ENCODE results near the gene HES7. TPM values are rescaled to one million over a fixed set of nuclear protein-coding genes. Genes with fewer than 3 reads are reported as not detected.

HES7 gene
- total RNA-seq, 2 experiments from 2014 or later, result 1.2 TPM

GRCh38 chr17:8133941-8134340 lies 10.0 kb upstream of the HES7 start:
- Mint-ChIP-seq H3K4me3 (no peak overlapping the region), H3K27me3 (peaks cover 20% of the 10 kb centered on the region), H3K4me1 (peaks cover 2% of the 10 kb centered on the region), H3K9me3 (ENCODE audit: low read depth) (no peaks in the 10 kb centered on the region), H3K27ac (no peak overlapping the region), H3K36me3 (no peaks in the 10 kb centered on the region)
- no peak for DNase-seq
- no peak for ATAC-seq
- CTCF ChIA-PET, result interaction anchor here (0.8 to 2.0 kb wide), 6 partner anchors 17 to 75 kb away, joined by 3 to 5 read pairs (median 4); no protein-coding TSS in a partner anchor

- no peak for DNase-seq
- Mint-ChIP-seq H3K4me3 (no peak overlapping the region), H3K36me3 (no peaks in the 10 kb centered on the region), H3K4me1 (peaks cover 2% of the 10 kb centered on the region), H3K27me3 (peaks cover 20% of the 10 kb centered on the region), H3K9me3 (ENCODE audit: low read depth) (no peaks in the 10 kb centered on the region), H3K27ac (no peak overlapping the region)
- CTCF ChIA-PET, result interaction anchor here (0.7 to 2.0 kb wide), 5 partner anchors 23 to 74 kb away, joined by 3 to 5 read pairs (median 3); no protein-coding TSS in a partner anchor
- ATAC-seq, result no peak
Observed at GRCh38 chr17:8133399-8133798, 9.5 kb upstream of the HES7 start.

GRCh38 chr17:8131844-8132441 lies 8.0 kb upstream of the HES7 start:
- no peak for DNase-seq
- CTCF ChIA-PET, result interaction anchor here (1.1 to 2.0 kb wide), 4 partner anchors 21 to 56 kb away, joined by 3 to 5 read pairs (median 4); no protein-coding TSS in a partner anchor
- peaks cover 24% of the 10 kb centered on the region for H3K27me3 Mint-ChIP-seq
- no peak overlapping the region for H3K4me3 Mint-ChIP-seq
- no peaks in the 10 kb centered on the region for H3K36me3 Mint-ChIP-seq
- no peak overlapping the region for H3K27ac Mint-ChIP-seq
- no peaks in the 10 kb centered on the region for H3K9me3 Mint-ChIP-seq (ENCODE audit: low read depth)
- H3K4me1 Mint-ChIP-seq, result peaks cover 6% of the 10 kb centered on the region
- ATAC-seq, result peak; percentile 42

- H3K36me3 Mint-ChIP-seq, result no peaks in the 10 kb centered on the region
- no peaks in the 10 kb centered on the region for H3K9me3 Mint-ChIP-seq (ENCODE audit: low read depth)
- H3K4me3 Mint-ChIP-seq, result no peak overlapping the region
- DNase-seq (no peak), ATAC-seq (no peak)
- H3K27me3 Mint-ChIP-seq, result peaks cover 41% of the 10 kb centered on the region
- H3K4me1 Mint-ChIP-seq, result peaks cover 37% of the 10 kb centered on the region
- no peak overlapping the region for H3K27ac Mint-ChIP-seq
- CTCF ChIA-PET, result interaction anchor here (1.8 kb wide), 1 partner anchor 11 kb away, joined by 5 read pairs; no protein-coding TSS in a partner anchor
Observed at GRCh38 chr17:8128125-8128784, 4.3 kb upstream of the HES7 start.

- peak; percentile 52 for ATAC-seq
- Mint-ChIP-seq H3K4me1 (peaks cover 47% of the 10 kb centered on the region), H3K9me3 (ENCODE audit: low read depth) (no peaks in the 10 kb centered on the region), H3K27ac (peak overlapping the region; percentile 74), H3K36me3 (no peaks in the 10 kb centered on the region), H3K27me3 (peaks cover 48% of the 10 kb centered on the region), H3K4me3 (peak overlapping the region; percentile 95)
- CTCF ChIA-PET, result interaction anchor here (0.8 to 2.1 kb wide), 9 partner anchors 7 to 123 kb away, joined by 3 to 25 read pairs (median 3); partner anchors contain the start of gene PFAS
- DNase-seq, result peak; percentile 62
Observed at GRCh38 chr17:8126491-8127066, 2.7 kb upstream of the HES7 start.

GRCh38 chr17:8125947-8126490 lies 2.1 kb upstream of the HES7 start:
- H3K4me1 Mint-ChIP-seq, result peaks cover 49% of the 10 kb centered on the region
- no peaks in the 10 kb centered on the region for H3K9me3 Mint-ChIP-seq (ENCODE audit: low read depth)
- no peak for ATAC-seq
- H3K27me3 Mint-ChIP-seq, result peaks cover 46% of the 10 kb centered on the region
- DNase-seq, result peak; percentile 57
- peak overlapping the region; percentile 95 for H3K4me3 Mint-ChIP-seq
- H3K27ac Mint-ChIP-seq, result peak overlapping the region; percentile 80
- no peaks in the 10 kb centered on the region for H3K36me3 Mint-ChIP-seq
- CTCF ChIA-PET, result interaction anchor here (0.9 to 2.1 kb wide), 4 partner anchors 12 to 32 kb away, joined by 3 to 25 read pairs (median 6); no protein-coding TSS in a partner anchor

- H3K4me1 Mint-ChIP-seq, result peaks cover 56% of the 10 kb centered on the region
- CTCF ChIA-PET, result interaction anchor here (1.7 to 4.0 kb wide), 6 partner anchors 12 to 61 kb away, joined by 6 to 30 read pairs (median 14); no protein-coding TSS in a partner anchor
- no peaks in the 10 kb centered on the region for H3K9me3 Mint-ChIP-seq (ENCODE audit: low read depth)
- H3K36me3 Mint-ChIP-seq, result no peaks in the 10 kb centered on the region
- H3K4me3 Mint-ChIP-seq, result peak overlapping the region; percentile 95
- peaks cover 46% of the 10 kb centered on the region for H3K27me3 Mint-ChIP-seq
- peak overlapping the region; percentile 80 for H3K27ac Mint-ChIP-seq
- DNase-seq (peak; percentile 92), ATAC-seq (peak; percentile 24)
Observed at GRCh38 chr17:8125154-8125946, 1.4 kb upstream of the HES7 start.

- H3K36me3 Mint-ChIP-seq, result no peaks in the 10 kb centered on the region
- peak overlapping the region; percentile 95 for H3K4me3 Mint-ChIP-seq
- peaks cover 64% of the 10 kb centered on the region for H3K4me1 Mint-ChIP-seq
- peaks cover 39% of the 10 kb centered on the region for H3K27me3 Mint-ChIP-seq
- H3K27ac Mint-ChIP-seq, result peak overlapping the region; percentile 62
- H3K9me3 Mint-ChIP-seq (ENCODE audit: low read depth), result no peaks in the 10 kb centered on the region
- DNase-seq, result no peak
- CTCF ChIA-PET, result interaction anchor here (0.8 to 4.0 kb wide), 13 partner anchors 12 to 206 kb away, joined by 3 to 30 read pairs (median 6); no protein-coding TSS in a partner anchor
- ATAC-seq, result no peak
Observed at GRCh38 chr17:8124350-8125153, 646 bp upstream of the HES7 start.

GRCh38 chr17:8122924-8123694 lies 797 bp downstream of the HES7 start:
- Mint-ChIP-seq H3K36me3 (no peaks in the 10 kb centered on the region), H3K27me3 (peaks cover 43% of the 10 kb centered on the region), H3K27ac (peak overlapping the region; percentile 67), H3K9me3 (ENCODE audit: low read depth) (no peaks in the 10 kb centered on the region), H3K4me3 (peak overlapping the region; percentile 95), H3K4me1 (peaks cover 69% of the 10 kb centered on the region)
- DNase-seq (peak; percentile 55), ATAC-seq (no peak)
- CTCF ChIA-PET, result interaction anchor here (0.6 to 4.0 kb wide), 14 partner anchors 10 to 280 kb away, joined by 3 to 30 read pairs (median 5); no protein-coding TSS in a partner anchor

GRCh38 chr17:8122422-8122923 lies 1.4 kb downstream of the HES7 start:
- no peaks in the 10 kb centered on the region for H3K9me3 Mint-ChIP-seq (ENCODE audit: low read depth)
- peaks cover 76% of the 10 kb centered on the region for H3K4me1 Mint-ChIP-seq
- ATAC-seq (no peak), DNase-seq (peak; percentile 55)
- no peaks in the 10 kb centered on the region for H3K36me3 Mint-ChIP-seq
- peak overlapping the region; percentile 95 for H3K4me3 Mint-ChIP-seq
- peaks cover 49% of the 10 kb centered on the region for H3K27me3 Mint-ChIP-seq
- CTCF ChIA-PET, result interaction anchor here (0.6 to 4.0 kb wide), 17 partner anchors 16 to 279 kb away, joined by 3 to 30 read pairs (median 5); partner anchors contain the start of gene SLC25A35
- H3K27ac Mint-ChIP-seq, result no peak overlapping the region

All from activated CD8-positive, alpha-beta memory T cell treated with anti-CD3 and anti-CD28 coated beads, Interleukin-2, amount 10 ng/mL, durations not matched to agents 7 days and 5 days (primary cell).